K562 (cell line): ENCODE measurements around the gene M6PR. TPM values are rescaled to one million over a fixed set of nuclear protein-coding genes. Genes with fewer than 3 reads are reported as not detected.

Source experiments
- CHAMP1 ChIP-seq: fragments of 450-650 bp; IDR thresholded peaks from 2 replicates; pipeline ENCODE4 v1.6.1; 2016; ENCODE audit warnings: mild to moderate bottlenecking
- FIP1L1 ChIP-seq: fragments of 200-400 bp; formaldehyde crosslinking; IDR thresholded peaks from 2 replicates; pipeline ENCODE4 v1.6.1; 2018; ENCODE audit warnings: mild to moderate bottlenecking, low read depth, low read length; ENCODE audit not compliant: poor library complexity, severe bottlenecking
- FOS ChIP-seq: IDR thresholded peaks from 3 replicates; pipeline ENCODE4 v1.6.1; 2011; ENCODE audit not compliant: insufficient read length; ENCODE audit errors: extremely low read depth
- FOXJ2 ChIP-seq: fragments of 200-800 bp; sonication (Bioruptor generic); IDR thresholded peaks from 2 replicates; pipeline ENCODE4 v1.6.1; 2016; ENCODE audit warnings: missing genetic modification characterization, missing compliant biosample characterization
- GTF2A2 ChIP-seq: IDR thresholded peaks from 2 replicates; pipeline ENCODE4 v1.6.1; 2016; ENCODE audit warnings: mild to moderate bottlenecking, missing genetic modification characterization, missing compliant biosample characterization
- NCOA1 ChIP-seq: fragments of 450-650 bp; IDR thresholded peaks from 2 replicates; pipeline ENCODE4 v1.6.1; 2016; ENCODE audit warnings: low read depth
- NR3C1 ChIP-seq: sonication (generic); formaldehyde crosslinking; IDR thresholded peaks from 2 replicates; pipeline ENCODE4 v1.8.1; 2022; ENCODE audit warnings: missing genetic modification reagents
- POLR2H ChIP-seq: IDR thresholded peaks from 2 replicates; pipeline ENCODE4 v1.6.1; 2016; ENCODE audit warnings: missing genetic modification characterization, low read depth, mild to moderate bottlenecking, control low read depth, missing compliant biosample characterization, moderate library complexity
- PRPF4 ChIP-seq: fragments of 200-400 bp; formaldehyde crosslinking; IDR thresholded peaks from one replicate; pipeline ENCODE4 v1.6.1; 2017; ENCODE audit warnings: low read length, low read depth, mild to moderate bottlenecking; ENCODE audit not compliant: insufficient read depth, poor library complexity, severe bottlenecking
- RBM17 ChIP-seq: fragments of 200-400 bp; formaldehyde crosslinking; IDR thresholded peaks from 2 replicates; pipeline ENCODE4 v1.6.1; 2017; ENCODE audit warnings: low read depth, mild to moderate bottlenecking, low read length, borderline replicate concordance
- SPI1 ChIP-seq: IDR thresholded peaks from 2 replicates; pipeline ENCODE4 v1.6.1; 2011; ENCODE audit warnings: low read depth, low read length, control low read depth, borderline replicate concordance
- TAL1 ChIP-seq: fragments of 450-650 bp; IDR thresholded peaks from 2 replicates; pipeline ENCODE4 v1.6.1; 2016; ENCODE audit warnings: mild to moderate bottlenecking
- TSHZ1 ChIP-seq: fragments of 250-450 bp; sonication (Bioruptor Pico); IDR thresholded peaks from 2 replicates; pipeline ENCODE4 v1.4.0; 2020; ENCODE audit warnings: mild to moderate bottlenecking, moderate library complexity
- WHSC1 ChIP-seq: IDR thresholded peaks from one replicate; pipeline ENCODE4 v1.6.1; 2012; ENCODE audit warnings: low read length, control low read depth, inconsistent platforms
- ZBTB9 ChIP-seq: fragments of 450-650 bp; formaldehyde crosslinking; IDR thresholded peaks from 2 replicates; pipeline ENCODE4 v1.4.0; 2020; ENCODE audit warnings: mild to moderate bottlenecking, moderate library complexity
- ZFP36 ChIP-seq: fragments of 150-350 bp; IDR thresholded peaks from 2 replicates; pipeline ENCODE4 v1.6.1; 2018; ENCODE audit warnings: low read length, low read depth; ENCODE audit not compliant: partially characterized antibody
- ZFX ChIP-seq: sonication (generic); formaldehyde crosslinking; IDR thresholded peaks from 2 replicates; pipeline ENCODE4 v1.8.0; 2022; ENCODE audit warnings: mild to moderate bottlenecking, missing genetic modification reagents, moderate library complexity
- ZNF766 ChIP-seq: fragments of 200-800 bp; sonication (Bioruptor generic); conservative IDR thresholded peaks from 2 replicates; pipeline ENCODE4 v1.6.1; 2016; ENCODE audit warnings: missing genetic modification characterization, missing compliant biosample characterization
- polyA plus RNA-seq, 8 experiments: library from polyadenylated mRNA; depleted of rRNA in 4 of 8; stranded (reverse) in 5 of 8; unstranded in 3 of 8; fragments of >200 nt; fragmentation: Nextera tagmentation in 2 of 8; fragmentation: Illumina TruSeq in 1 of 8; extraction: Ambion mirVana in 2 of 8; extraction: Trizol in 1 of 8; gene quantifications; 2 replicates each; pipeline versions ENCODE4 v1.2.1 to v1.2.3, GENCODE V29; 2011 to 2014; ENCODE audit warnings: inconsistent platforms in 1 of 8, missing spikeins in 1 of 8
- total RNA-seq, 7 experiments: library from RNA; depleted of rRNA in 6 of 7; stranded (reverse); fragments of >200 nt in 6 of 7; fragmentation: Illumina TruSeq in 2 of 7; extraction: Trizol in 2 of 7; gene quantifications; 2 replicates each; pipeline versions ENCODE4 v1.2.1 to v1.2.3, GENCODE V29; 2011 to 2021; ENCODE audit warnings: low replicate concordance in 1 of 7

M6PR gene
- total and polyA plus RNA-seq, 9 of the 15 experiments (the other 6 are each of a cell fraction or from before 2014, with no cell fraction given), result 78.6 to 159 (median 112) TPM

- no peak for TF ChIP-seq TSHZ1 (CRISPR knock-in tag)
- TF ChIP-seq ZFX, result peak; percentile 35; the same call in 1 of the 2 replicates
- TF ChIP-seq ZBTB9, result no peak
- no peak for TF ChIP-seq NCOA1
- no peak for TF ChIP-seq RBM17
- TF ChIP-seq NR3C1 (CRISPR knock-in tag), result no peak
- TF ChIP-seq CHAMP1, result no peak
- TF ChIP-seq ZNF766, result peak; percentile 70
- TF ChIP-seq TAL1, result no peak
- no peak for TF ChIP-seq WHSC1
- no peak for TF ChIP-seq FOS
- TF ChIP-seq SPI1, result peak; percentile 68; the same call in 1 of the 2 replicates
- no peak for TF ChIP-seq PRPF4
- no peak for TF ChIP-seq FOXJ2 (tag)
- TF ChIP-seq GTF2A2 (tag), result no peak
- no peak for TF ChIP-seq POLR2H
- peak; percentile 59 for TF ChIP-seq ZFP36
- TF ChIP-seq FIP1L1, result no peak
These were observed 49.6 kb downstream of the M6PR start (continued) for GRCh38 chr12:8899830-8900229.
